Measurements from ENCODE around the gene HRH2.
"Not testable (repeated sequence)": the region's sequence is repeated elsewhere in the genome, so short reads cannot be mapped to it uniquely, and the experiment has no call there.

The HRH2 gene

GRCh38 chr5:175657593-175658271 lies at the start of gene HRH2:
Gene HRH2, plus strand, starts transcription at chr5:175658071. Its CDS starts 25,163 bp downstream, at chr5:175683234.
- DNase-seq (ENCODE audit: extremely low read depth, low read depth): no peak
- TF ChIP-seq CTCF (IDR thresholded peaks at IDR 0.05; ENCODE audit: low read depth, low read length): no peak

- TF ChIP-seq CTCF (IDR thresholded peaks at IDR 0.05; ENCODE audit: low read depth, low read length): no peak
- no peak for DNase-seq (ENCODE audit: extremely low read depth, low read depth)
Observed at GRCh38 chr5:175609526-175609925, 48.3 kb upstream of the HRH2 start.

GRCh38 chr5:175610381-175610780 lies 47.5 kb upstream of the HRH2 start:
- DNase-seq (ENCODE audit: extremely low read depth, low read depth): no peak
- TF ChIP-seq CTCF (IDR thresholded peaks at IDR 0.05; ENCODE audit: low read depth, low read length): no peak

GRCh38 chr5:175610898-175611297 lies 47.0 kb upstream of the HRH2 start:
- TF ChIP-seq CTCF (IDR thresholded peaks at IDR 0.05; ENCODE audit: low read depth, low read length): no peak
- no peak for DNase-seq (ENCODE audit: extremely low read depth, low read depth)

GRCh38 chr5:175614223-175614815 lies 43.6 kb upstream of the HRH2 start:
- no peak for DNase-seq (ENCODE audit: extremely low read depth, low read depth)
- TF ChIP-seq CTCF (IDR thresholded peaks at IDR 0.05; ENCODE audit: low read depth, low read length): no peak

- DNase-seq (ENCODE audit: extremely low read depth, low read depth): no peak
- TF ChIP-seq CTCF (IDR thresholded peaks at IDR 0.05; ENCODE audit: low read depth, low read length): no peak
Observed at GRCh38 chr5:175614861-175615260, 43.0 kb upstream of the HRH2 start.

GRCh38 chr5:175616083-175616482 lies 41.8 kb upstream of the HRH2 start:
- TF ChIP-seq CTCF (IDR thresholded peaks at IDR 0.05; ENCODE audit: low read depth, low read length): no peak
- DNase-seq (ENCODE audit: extremely low read depth, low read depth): no peak

- DNase-seq (ENCODE audit: extremely low read depth, low read depth): not testable (repeated sequence)
Observed at GRCh38 chr5:175616527-175616926, 41.3 kb upstream of the HRH2 start.
